ENCODE results near the gene CAMKK1.

GRCh38 chr17:3815122-3815521 lies 77.7 kb downstream of the CAMKK1 start:
- TF ChIP-seq, protein P1, sequence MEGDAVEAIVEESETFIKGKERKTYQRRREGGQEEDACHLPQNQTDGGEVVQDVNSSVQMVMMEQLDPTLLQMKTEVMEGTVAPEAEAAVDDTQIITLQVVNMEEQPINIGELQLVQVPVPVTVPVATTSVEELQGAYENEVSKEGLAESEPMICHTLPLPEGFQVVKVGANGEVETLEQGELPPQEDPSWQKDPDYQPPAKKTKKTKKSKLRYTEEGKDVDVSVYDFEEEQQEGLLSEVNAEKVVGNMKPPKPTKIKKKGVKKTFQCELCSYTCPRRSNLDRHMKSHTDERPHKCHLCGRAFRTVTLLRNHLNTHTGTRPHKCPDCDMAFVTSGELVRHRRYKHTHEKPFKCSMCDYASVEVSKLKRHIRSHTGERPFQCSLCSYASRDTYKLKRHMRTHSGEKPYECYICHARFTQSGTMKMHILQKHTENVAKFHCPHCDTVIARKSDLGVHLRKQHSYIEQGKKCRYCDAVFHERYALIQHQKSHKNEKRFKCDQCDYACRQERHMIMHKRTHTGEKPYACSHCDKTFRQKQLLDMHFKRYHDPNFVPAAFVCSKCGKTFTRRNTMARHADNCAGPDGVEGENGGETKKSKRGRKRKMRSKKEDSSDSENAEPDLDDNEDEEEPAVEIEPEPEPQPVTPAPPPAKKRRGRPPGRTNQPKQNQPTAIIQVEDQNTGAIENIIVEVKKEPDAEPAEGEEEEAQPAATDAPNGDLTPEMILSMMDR (conservative IDR thresholded peaks at IDR 0.05), result no peak
- no peak for TF ChIP-seq EZH2 (IDR thresholded peaks at IDR 0.05; ENCODE audit: low read depth)
